HUDEP-2 (cell line): Measurements from ENCODE around the gene DUSP6.
A peak's percentile ranks its signal among the peaks of the same experiment; 100 is the strongest.

Experiments
- DNase-seq, 76 experiments: peaks; one replicate each; lab custom pipeline; 2025; ENCODE audit not compliant: unreplicated experiment in 76 of 76; lab: John Stamatoyannopoulos, UW

DUSP6 gene

GRCh38 chr12:89376202-89376529, 23.9 kb upstream of the DUSP6 start:
- no peak for DNase-seq

GRCh38 chr12:89373763-89374572, 21.7 kb upstream of the DUSP6 start:
- DNase-seq = no peak

- DNase-seq = peak in 2 of 76 experiments; percentile 15 to 16
Observed at GRCh38 chr12:89372584-89373370, 20.5 kb upstream of the DUSP6 start.

- DNase-seq = no peak
Observed at GRCh38 chr12:89370850-89371249, 18.5 kb upstream of the DUSP6 start.

GRCh38 chr12:89370421-89370831, 18.1 kb upstream of the DUSP6 start:
- no peak for DNase-seq

- no peak for DNase-seq
Observed at GRCh38 chr12:89369166-89369565, 16.9 kb upstream of the DUSP6 start.

- no peak for DNase-seq
Observed at GRCh38 chr12:89368391-89368790, 16.1 kb upstream of the DUSP6 start.

- DNase-seq = no peak
Observed at GRCh38 chr12:89366676-89367364, 14.5 kb upstream of the DUSP6 start.

GRCh38 chr12:89364631-89365030, 12.3 kb upstream of the DUSP6 start:
- DNase-seq = no peak

- no peak for DNase-seq
Observed at GRCh38 chr12:89364058-89364457, 11.8 kb upstream of the DUSP6 start.

- DNase-seq = no peak
Observed at GRCh38 chr12:89363582-89363981, 11.3 kb upstream of the DUSP6 start.

- DNase-seq = no peak
Observed at GRCh38 chr12:89363084-89363483, 10.8 kb upstream of the DUSP6 start.

GRCh38 chr12:89359615-89360014, 7.3 kb upstream of the DUSP6 start:
- DNase-seq = no peak

GRCh38 chr12:89358805-89359204, 6.5 kb upstream of the DUSP6 start:
- DNase-seq = no peak

- no peak for DNase-seq
Observed at GRCh38 chr12:89357297-89357730, 5.0 kb upstream of the DUSP6 start.

- no peak for DNase-seq
Observed at GRCh38 chr12:89356069-89356665, 3.9 kb upstream of the DUSP6 start.

GRCh38 chr12:89355243-89356068, 3.2 kb upstream of the DUSP6 start:
- DNase-seq = peak in 1 of 76 experiments; percentile 8

- no peak for DNase-seq
Observed at GRCh38 chr12:89354612-89355067, 2.3 kb upstream of the DUSP6 start.

- DNase-seq = peak in 65 of 76 experiments; percentile 17 to 77 (median 64)
Observed at GRCh38 chr12:89353823-89354611, 1.7 kb upstream of the DUSP6 start.
